Hematopoietic multipotent progenitor cell (in vitro differentiated cells): Measurements from ENCODE around the gene EDIL3. TPM values are rescaled to one million over a fixed set of nuclear protein-coding genes. Genes with fewer than 3 reads are reported as not detected.
"Not testable (repeated sequence)": the region's sequence is repeated elsewhere in the genome, so short reads cannot be mapped to it uniquely, and the experiment has no call there.

ENCODE experiments used
- DNase-seq, 3 donors: peaks; one replicate each; pipeline ENCODE4 v3.0.0-alpha.2; 2011 to 2015; ENCODE audit warnings: low read depth in 2 of 3, low spot score in 2 of 3
- total RNA-seq: library from RNA; depleted of rRNA; stranded (reverse); fragments of >200 nt; gene quantifications from one replicate; pipeline ENCODE4 v1.2.3, GENCODE V29; 2012

The EDIL3 gene
- total RNA-seq, 1 donor = under 0.01 TPM

DNA sequence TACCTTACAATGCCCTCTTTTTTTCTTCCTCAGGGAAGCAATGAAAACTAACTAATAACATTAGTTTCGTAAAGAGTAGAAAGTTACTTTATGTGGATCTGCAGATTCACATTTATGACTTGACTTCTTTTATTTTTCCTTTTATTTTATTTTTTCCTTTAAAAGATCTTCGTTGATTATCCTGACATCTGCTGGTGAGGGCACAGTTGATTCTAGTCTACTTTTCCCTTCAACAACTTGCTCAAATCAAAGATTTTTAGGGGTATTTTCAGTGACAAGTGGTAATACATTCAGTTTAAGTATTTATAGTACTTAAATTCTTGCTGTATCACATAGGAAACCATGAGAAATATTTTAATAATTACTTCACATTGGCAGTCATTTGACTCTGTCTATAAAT is 4.9 kb downstream of the EDIL3 start:
- no peak for DNase-seq

DNA sequence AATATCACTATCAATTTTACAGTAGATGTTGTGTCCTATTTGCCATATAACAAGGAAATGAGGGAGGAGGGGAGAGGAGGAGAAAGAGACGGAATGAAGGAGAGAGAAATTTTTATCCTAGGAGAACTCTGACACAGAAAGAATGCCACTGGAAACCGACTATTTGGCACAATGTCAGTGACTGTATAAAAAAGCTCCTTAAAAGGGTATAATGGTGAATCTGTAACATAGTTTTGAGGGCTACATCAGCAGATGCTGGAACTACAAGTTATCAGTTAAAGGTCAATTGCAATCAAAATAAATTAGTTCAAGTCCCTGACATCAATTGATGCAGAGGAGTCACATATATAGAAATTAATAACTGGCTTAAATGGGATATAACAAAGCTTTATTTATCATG is 5.7 kb downstream of the EDIL3 start:
- no peak for DNase-seq

DNA sequence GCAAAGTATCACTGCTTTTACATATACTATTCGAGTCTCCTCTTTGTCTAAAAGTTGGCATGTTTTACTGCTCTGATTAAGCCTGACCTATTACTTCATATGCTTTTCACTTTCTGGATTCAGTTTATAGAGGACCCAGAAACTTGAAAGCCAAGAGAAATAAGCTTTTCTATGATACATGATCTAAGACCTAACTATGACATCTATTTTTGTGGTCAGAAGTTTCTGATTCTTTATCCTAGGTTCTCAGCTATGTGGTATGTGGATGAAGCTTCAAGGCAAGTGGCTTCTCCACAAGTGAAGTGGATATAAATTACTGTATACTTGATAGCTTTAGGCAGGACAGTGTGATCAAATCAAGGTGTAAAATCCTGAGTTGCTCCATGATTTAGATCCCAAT is 6.3 kb downstream of the EDIL3 start:
- DNase-seq = no peak

DNA sequence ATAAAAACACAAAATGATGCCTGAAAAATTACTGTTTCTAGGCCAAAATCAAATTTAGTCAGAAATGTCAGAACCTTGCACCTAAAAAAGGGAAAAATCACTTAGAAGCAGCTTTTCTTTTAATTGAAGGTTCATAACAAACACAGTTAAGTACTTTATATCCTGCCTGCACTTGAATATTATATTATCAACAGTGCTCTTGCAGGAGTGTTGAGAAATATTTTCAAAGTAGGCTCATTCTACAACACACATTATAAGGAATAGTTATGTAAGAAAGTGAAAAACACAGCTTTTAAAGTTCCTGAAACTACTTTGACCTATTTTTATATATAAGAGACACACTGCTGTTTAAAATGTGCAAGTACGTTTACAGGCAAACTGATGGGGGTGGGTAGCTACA is 8.3 kb downstream of the EDIL3 start:
- no peak for DNase-seq

DNA sequence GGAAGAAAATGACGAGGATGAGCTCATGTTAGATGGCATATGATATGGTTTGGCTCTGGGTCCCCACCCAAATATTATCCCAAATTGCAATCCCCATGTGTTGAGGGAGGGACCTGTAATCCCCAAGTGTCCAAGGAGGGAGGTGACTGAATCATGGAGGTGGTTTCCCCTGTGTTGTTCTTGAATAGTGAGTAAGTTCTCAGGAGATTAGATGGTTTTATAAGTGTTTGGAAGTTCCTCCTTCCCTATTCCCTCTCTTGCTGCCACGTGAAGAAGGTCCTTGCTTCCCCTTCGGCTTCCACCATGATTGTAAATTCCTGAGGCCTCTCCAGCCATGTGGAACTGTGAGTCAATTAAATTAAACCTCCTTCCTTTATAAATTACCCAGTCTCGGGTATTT is 10.1 kb downstream of the EDIL3 start:
- DNase-seq = no peak

DNA sequence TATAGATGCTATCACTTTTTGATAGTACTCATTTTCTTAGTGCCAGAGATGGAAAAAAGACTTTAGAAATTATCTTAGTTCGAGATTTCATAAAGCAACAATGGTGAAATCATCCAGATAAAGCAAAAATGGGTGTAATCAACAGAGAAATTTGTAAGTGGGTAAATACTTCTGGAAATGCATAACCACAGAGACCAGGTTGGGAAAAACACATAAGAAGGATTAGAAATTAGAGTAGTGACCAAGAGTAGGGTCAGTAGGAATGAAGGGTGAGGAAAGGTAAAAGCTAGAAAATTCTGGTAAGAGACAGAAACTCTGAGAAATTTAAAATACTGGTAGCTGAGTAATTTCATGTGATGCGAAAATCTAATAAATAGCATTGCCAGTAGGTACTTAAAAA is 11.2 kb downstream of the EDIL3 start:
- DNase-seq = no peak

DNA sequence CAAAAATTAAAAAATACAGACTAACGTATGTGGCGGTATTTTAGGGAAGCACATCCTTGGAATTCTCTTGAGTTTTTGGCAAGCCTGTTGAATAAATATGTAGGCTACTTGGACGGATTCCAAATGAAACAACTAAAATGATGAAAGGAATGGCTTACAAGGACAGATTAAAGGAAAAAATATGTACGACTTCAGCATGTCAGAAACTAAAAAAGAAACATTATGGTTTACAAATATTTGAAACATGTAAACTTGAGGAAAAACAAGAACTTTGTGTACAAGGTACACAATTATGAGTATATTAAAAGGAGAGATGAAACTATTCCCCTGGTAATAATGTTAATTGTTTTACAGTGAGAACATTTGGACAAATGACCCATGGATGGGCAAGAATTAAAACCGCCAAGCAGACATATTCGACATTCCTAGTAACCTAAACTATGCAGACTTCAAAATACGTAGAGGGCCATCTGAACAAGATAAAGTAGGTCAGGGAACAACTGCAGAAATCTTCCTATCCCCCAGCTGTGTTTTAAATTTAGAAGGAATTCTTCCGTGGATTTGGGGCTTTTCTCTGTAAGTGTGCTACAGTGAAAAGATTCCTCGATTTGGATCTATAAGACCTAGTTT is 12.5 kb downstream of the EDIL3 start:
- DNase-seq = no peak

DNA sequence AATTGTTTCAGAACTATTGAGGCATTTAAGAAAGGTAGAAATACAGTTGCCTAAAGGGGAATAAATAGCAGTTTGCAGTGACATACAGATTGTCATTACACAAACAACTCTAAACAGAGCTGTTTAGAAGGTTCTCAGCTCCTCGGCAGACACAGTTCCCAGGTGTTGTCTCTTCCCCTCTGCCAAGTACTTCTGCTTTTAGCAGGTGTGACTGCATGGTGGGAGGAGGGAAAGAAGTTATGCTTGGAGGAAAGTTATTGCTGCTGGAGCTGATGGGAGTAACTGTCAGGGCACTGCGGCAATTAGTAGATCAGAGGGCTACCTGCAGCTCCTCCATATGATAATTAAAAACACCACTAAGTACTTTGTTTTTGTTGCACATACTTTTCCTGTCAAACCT is 14.5 kb downstream of the EDIL3 start:
- DNase-seq = no peak

DNA sequence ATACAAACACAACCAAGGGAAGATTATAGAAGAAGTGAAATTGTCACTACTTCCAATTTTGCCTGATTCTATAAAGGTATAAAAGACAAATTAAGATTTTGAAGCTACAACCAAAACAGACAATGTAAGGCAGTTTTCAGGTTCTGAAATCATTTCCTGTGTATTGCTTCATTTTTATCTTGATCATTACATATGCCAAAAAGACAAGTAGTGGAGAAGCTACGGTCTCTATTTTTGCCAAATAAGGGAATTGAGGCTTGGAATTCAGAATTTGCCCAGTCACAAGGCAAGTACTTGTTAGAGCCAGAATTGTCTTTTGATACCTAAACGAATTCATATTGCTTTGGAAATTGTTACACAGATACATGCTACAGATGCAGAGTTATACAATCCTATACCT is 20.6 kb downstream of the EDIL3 start:
- DNase-seq = no peak

DNA sequence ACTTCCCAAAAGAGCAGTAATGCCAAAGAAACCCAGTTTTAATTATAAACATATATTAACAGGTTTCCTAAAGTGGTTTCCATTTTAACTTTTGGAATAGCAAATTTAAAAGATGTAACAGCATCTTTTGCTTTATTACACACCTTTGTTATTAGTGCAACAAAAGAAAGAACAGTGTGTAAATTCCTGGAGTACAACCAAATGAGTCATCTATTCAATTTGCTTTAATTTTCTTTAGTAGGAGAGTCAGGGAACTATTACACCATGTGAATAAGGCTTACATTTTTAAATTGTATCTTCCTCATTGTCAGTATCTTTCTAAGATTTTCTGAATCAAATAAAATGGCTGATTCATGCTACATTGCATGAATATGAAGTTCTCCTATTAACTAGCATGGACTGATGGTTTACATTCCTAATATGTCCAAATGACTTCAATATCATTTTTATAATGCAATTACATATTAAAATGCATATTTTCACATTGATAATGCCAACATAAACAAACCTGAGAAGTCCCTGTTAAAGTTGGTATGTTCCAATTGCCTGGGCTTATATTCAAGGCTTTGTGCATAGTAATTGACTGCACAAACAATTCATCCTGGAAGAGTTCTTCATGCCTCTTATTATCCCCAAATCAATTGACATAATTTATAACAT is 22.5 kb downstream of the EDIL3 start:
- no peak for DNase-seq

DNA sequence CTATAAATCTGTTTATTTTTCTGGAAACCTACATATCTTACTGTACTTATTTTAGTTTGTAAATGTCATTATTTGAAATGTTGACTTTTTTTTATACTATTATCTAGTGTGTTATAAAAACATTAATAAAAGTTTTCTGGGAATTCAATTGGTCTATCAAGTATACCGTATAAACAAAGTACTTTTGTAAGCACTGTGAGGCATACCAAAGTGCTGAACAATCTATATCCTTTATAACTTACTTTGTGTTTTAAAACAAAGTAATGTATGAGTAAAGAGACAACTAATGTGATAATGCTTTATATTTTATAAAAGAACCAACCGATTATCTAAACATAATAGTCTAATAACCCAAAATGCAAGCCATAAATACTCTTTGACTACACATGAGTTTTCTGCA is 23.1 kb downstream of the EDIL3 start:
- DNase-seq = no peak

DNA sequence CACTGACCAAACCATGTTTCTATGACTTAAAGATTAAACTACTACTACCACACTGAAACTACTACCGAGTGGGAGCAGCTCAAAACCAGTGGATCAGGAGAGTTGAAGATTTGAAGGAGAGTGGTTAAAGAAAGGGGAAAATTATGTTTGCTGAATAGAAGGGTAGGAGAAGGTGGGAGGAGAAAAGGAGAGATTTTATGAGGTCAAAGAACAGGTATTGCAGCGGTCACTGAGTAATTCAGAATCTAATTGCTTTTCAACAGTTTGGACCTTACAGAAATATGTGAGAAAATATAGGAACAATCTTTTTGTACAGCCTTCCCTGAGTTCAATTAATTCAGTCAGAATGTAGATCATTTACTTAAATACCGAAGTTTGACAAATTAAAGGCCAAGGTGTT is 24.6 kb downstream of the EDIL3 start:
- no peak for DNase-seq

DNA sequence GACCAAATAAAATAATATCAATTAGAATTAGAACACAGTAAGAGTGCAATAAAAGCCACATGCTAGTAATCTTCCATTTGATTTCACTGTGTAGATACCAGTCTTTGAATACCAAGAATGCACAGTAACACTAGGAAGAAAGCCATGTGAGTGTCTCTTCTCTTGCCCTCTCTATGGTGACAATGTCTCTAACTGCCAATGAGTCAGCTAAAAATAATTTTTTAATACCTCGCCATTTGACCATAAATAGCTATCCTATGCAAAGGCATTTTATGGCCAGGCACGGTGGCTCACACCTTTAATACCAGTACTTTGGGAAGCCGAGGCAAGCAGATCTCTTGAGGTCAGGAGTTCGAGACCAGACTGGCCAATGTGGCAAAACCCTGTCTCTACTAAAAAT is 30.6 kb downstream of the EDIL3 start:
- no peak for DNase-seq

DNA sequence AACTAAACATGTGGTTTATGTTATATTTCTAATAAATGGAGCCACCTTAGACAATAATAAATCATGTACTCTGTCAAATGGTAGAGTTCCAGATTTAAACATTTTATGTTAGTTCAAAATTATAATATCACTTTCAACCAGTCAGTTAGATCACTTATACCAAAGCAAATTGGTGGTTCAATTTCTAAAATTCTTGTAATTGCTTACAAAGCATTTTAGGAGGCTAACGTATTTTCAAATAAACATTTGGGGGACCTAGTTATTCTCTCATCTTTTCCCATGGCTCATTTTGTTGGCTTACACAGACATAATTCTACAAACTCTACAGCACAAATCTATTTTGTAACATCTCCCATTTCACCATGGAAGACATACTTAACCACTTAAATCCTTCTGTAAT is 39.9 kb downstream of the EDIL3 start:
- DNase-seq = no peak

DNA sequence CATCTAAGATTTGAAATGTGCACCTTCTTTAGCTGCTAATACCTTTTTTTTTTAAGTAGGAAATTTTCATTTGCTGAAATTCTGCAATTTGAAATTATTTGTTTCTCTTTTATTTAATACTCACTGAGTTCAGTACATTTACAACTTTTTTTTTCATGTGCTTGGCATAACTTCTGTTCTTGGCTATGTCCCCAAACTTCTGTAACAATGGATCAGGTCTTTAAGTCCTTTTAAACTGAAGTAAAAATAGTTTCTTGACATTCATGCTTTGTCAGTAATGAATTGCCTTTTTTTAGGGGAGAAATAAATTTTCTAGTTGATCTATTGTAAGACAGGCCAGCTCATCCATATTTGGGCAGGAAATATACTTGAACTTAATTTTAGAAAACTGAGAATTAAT is 41.5 kb downstream of the EDIL3 start:
- DNase-seq = no peak

DNA sequence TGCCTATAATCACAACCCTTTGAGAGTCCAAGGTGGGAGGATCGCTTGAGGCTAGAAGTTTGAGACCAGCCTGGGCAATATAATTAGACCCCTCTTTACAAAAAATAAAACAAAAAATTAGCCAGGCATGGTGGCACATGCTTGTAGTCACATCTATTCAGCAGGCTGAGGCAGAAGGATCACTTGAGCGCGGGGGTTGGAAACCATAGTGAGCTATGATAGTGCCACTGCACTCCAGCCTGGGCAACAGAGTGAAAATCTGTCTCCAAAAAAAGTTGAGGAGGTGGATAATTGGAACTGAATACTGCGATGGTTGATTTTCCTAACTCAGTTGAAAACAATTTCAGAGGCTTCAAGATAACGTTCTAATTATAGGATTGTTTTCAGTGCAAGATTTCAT is 52.6 kb downstream of the EDIL3 start:
- DNase-seq = no peak

DNA sequence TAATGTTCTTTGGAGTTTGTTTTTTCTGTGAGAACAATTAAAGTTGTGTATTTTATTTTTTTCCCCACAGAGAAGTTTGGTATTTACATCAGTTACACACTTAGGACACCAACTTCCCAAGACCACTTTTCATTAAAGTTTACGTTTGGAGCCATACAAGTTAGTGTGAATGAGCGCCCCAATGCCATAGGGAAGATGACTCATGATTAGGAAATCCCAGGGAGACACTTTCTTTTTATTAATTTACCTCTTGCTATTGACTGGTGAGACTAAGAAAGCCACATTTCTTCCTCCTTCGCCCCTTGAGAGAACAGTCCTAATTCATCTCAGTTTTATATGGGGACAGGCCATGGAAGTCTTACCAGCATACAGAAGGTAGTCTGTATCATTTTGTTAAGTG is 57.1 kb downstream of the EDIL3 start:
- DNase-seq = no peak

DNA sequence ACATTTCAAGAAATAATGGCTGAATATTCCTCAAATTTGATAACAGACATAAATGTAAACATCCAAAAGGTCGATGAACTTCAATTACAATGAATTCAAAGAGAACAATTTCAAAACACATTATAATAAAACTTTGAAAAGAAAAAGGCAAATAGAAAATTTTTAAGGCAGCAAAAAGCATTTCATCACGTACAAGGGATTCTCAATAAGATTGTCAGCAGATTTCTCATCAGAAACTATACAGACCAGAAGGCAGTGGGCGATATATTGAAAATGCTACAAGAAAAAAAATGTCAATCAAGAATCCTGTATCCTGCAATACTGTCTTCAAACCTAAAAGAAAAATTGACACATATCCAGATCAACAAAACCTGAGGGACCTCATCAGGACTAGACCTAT is 62.0 kb downstream of the EDIL3 start:
- no peak for DNase-seq

DNA sequence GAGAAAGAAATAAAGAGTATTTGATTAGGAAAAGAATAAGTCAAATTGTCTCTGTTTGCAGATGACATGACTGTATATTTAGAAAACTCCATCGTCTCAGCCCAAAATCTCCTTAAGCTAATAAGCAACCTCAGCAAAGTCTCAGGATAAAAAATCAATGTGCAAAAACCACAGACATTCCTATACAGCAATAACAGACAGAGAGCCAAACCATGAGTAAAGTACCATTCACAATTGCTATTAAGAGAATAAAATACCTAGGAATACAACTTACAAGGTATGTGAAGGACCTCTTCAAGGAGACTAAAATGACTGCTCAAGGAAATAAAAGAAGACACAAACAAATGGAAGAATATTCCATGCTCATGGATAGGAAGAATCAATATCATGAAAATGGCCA is 66.9 kb downstream of the EDIL3 start:
- DNase-seq = not testable (repeated sequence)

DNA sequence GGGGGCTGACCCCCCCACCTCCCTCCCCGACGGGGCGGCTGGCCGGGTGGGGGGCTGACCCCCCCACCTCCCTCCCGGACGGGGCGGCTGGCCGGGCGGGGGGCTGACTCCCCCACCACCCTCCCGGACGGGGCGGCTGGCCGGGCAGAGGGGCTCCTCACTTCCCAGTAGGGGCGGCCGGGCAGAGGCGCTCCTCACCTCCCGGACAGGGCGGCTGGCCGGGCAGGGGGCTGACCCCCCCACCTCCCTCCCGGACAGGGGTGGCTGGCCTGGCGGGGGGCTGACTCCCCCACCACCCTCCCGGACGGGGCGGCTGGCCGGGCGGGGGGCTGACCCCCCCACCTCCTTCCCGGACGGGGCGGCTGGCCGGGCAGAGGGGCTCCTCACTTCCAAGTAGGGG is 72.4 kb downstream of the EDIL3 start:
- not testable (repeated sequence) for DNase-seq

DNA sequence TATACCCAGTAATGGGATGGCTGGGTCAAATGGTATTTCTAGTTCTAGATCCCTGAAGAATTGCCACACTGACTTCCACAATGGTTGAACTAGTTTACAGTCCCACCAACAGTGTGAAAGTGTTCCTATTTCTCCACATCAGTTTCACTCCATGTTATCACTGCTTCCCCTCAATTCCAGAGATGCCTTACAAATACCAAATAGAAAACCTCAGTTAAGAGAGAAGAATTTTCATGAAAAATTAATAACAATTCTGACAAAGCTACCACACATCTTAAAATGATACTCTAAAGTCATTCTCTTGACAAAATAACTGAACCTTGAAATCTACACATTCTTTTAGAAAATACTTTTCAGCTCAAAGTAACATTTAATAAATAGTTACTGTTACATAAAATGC is 74.8 kb downstream of the EDIL3 start:
- not testable (repeated sequence) for DNase-seq

DNA sequence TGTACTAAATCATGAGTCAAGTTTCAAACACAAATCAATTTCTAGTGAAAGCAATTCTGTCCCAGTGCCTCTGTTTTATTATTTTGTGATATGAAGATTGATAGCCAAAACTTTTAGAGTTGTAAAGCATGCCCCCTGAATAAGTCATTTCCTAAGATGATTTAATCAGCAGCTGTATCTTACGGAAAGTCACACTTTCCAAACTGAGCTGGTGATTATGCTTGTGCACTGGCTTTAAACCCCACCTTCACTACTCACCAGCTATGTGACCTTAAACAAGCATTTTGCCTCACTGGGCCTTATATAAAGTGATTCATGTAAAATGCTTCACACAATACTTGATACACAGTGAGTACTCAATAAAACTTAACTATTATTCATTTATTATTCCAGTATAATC is 78.1 kb downstream of the EDIL3 start:
- DNase-seq = no peak

DNA sequence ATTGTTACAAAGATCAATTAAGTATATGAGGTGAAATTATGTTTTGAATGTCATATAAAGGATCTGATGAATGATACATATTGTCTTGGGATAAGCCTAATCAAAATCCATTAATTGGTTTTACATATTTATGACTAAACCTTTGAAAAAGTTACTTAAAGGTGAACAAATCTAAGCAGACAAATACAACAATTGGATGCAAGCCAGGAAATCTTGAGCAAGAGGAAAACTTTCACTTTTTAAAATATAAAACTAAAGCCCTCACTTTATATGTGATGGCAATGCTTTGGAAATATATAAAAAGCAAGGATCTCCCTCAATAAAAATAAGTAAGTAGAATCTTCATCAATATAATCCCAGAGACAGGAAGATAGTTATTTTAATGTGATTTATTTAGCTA is 80.1 kb downstream of the EDIL3 start:
- no peak for DNase-seq
